ENCODE results near the gene SARM1. TPM values are rescaled to one million over a fixed set of nuclear protein-coding genes. Genes with fewer than 3 reads are reported as not detected.

The SARM1 gene
- total and polyA plus RNA-seq, 9 of the 15 experiments (the other 6 are each of a cell fraction or from before 2014, with no cell fraction given) = 0.04 to 0.55 (median 0.11) TPM; not detected in 2

GRCh38 chr17:28406473-28406814, 35.0 kb downstream of the SARM1 start (continued):
- TF ChIP-seq, protein P1, sequence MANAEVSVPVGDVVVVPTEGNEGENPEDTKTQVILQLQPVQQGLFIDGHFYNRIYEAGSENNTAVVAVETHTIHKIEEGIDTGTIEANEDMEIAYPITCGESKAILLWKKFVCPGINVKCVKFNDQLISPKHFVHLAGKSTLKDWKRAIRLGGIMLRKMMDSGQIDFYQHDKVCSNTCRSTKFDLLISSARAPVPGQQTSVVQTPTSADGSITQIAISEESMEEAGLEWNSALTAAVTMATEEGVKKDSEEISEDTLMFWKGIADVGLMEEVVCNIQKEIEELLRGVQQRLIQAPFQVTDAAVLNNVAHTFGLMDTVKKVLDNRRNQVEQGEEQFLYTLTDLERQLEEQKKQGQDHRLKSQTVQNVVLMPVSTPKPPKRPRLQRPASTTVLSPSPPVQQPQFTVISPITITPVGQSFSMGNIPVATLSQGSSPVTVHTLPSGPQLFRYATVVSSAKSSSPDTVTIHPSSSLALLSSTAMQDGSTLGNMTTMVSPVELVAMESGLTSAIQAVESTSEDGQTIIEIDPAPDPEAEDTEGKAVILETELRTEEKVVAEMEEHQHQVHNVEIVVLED (CRISPR knock-in tag; IDR thresholded peaks at IDR 0.05) = no peak
- TF ChIP-seq MBD1 (CRISPR knock-in tag; IDR thresholded peaks at IDR 0.05) (no peak), ZBTB7A (IDR thresholded peaks at IDR 0.05; ENCODE audit: borderline replicate concordance, control insufficient read depth, low read depth, low read length) (0 out of 2 replicates have a peak, but pooled peaks have one; percentile 2), CREBBP (IDR thresholded peaks at IDR 0.05; ENCODE audit: low read depth, low read length) (no peak), SREBF2 (CRISPR knock-in tag; IDR thresholded peaks at IDR 0.05) (no peak), SOX6 (IDR thresholded peaks at IDR 0.05) (no peak), ZBTB11 (CRISPR knock-in tag; IDR thresholded peaks at IDR 0.05) (0 out of 6 replicates have a peak, but pooled peaks of 1 of the 3 experiments have one; percentile 34)
- TF ChIP-seq, protein P2, sequence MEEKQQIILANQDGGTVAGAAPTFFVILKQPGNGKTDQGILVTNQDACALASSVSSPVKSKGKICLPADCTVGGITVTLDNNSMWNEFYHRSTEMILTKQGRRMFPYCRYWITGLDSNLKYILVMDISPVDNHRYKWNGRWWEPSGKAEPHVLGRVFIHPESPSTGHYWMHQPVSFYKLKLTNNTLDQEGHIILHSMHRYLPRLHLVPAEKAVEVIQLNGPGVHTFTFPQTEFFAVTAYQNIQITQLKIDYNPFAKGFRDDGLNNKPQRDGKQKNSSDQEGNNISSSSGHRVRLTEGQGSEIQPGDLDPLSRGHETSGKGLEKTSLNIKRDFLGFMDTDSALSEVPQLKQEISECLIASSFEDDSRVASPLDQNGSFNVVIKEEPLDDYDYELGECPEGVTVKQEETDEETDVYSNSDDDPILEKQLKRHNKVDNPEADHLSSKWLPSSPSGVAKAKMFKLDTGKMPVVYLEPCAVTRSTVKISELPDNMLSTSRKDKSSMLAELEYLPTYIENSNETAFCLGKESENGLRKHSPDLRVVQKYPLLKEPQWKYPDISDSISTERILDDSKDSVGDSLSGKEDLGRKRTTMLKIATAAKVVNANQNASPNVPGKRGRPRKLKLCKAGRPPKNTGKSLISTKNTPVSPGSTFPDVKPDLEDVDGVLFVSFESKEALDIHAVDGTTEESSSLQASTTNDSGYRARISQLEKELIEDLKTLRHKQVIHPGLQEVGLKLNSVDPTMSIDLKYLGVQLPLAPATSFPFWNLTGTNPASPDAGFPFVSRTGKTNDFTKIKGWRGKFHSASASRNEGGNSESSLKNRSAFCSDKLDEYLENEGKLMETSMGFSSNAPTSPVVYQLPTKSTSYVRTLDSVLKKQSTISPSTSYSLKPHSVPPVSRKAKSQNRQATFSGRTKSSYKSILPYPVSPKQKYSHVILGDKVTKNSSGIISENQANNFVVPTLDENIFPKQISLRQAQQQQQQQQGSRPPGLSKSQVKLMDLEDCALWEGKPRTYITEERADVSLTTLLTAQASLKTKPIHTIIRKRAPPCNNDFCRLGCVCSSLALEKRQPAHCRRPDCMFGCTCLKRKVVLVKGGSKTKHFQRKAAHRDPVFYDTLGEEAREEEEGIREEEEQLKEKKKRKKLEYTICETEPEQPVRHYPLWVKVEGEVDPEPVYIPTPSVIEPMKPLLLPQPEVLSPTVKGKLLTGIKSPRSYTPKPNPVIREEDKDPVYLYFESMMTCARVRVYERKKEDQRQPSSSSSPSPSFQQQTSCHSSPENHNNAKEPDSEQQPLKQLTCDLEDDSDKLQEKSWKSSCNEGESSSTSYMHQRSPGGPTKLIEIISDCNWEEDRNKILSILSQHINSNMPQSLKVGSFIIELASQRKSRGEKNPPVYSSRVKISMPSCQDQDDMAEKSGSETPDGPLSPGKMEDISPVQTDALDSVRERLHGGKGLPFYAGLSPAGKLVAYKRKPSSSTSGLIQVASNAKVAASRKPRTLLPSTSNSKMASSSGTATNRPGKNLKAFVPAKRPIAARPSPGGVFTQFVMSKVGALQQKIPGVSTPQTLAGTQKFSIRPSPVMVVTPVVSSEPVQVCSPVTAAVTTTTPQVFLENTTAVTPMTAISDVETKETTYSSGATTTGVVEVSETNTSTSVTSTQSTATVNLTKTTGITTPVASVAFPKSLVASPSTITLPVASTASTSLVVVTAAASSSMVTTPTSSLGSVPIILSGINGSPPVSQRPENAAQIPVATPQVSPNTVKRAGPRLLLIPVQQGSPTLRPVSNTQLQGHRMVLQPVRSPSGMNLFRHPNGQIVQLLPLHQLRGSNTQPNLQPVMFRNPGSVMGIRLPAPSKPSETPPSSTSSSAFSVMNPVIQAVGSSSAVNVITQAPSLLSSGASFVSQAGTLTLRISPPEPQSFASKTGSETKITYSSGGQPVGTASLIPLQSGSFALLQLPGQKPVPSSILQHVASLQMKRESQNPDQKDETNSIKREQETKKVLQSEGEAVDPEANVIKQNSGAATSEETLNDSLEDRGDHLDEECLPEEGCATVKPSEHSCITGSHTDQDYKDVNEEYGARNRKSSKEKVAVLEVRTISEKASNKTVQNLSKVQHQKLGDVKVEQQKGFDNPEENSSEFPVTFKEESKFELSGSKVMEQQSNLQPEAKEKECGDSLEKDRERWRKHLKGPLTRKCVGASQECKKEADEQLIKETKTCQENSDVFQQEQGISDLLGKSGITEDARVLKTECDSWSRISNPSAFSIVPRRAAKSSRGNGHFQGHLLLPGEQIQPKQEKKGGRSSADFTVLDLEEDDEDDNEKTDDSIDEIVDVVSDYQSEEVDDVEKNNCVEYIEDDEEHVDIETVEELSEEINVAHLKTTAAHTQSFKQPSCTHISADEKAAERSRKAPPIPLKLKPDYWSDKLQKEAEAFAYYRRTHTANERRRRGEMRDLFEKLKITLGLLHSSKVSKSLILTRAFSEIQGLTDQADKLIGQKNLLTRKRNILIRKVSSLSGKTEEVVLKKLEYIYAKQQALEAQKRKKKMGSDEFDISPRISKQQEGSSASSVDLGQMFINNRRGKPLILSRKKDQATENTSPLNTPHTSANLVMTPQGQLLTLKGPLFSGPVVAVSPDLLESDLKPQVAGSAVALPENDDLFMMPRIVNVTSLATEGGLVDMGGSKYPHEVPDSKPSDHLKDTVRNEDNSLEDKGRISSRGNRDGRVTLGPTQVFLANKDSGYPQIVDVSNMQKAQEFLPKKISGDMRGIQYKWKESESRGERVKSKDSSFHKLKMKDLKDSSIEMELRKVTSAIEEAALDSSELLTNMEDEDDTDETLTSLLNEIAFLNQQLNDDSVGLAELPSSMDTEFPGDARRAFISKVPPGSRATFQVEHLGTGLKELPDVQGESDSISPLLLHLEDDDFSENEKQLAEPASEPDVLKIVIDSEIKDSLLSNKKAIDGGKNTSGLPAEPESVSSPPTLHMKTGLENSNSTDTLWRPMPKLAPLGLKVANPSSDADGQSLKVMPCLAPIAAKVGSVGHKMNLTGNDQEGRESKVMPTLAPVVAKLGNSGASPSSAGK (IDR thresholded peaks at IDR 0.05) = no peak

Measured in K562 (cell line).